Right lobe of liver (tissue), 6 donors: ENCODE measurements around the gene TCFL5. TPM values are rescaled to one million over a fixed set of nuclear protein-coding genes. Genes with fewer than 3 reads are reported as not detected.

ENCODE experiments used
- ATAC-seq, 4 donors: fragments of 200-7000 bp; cut with Tn5 transposase; one replicate each; pipeline ENCODE4 v1.9.1; 2020; ENCODE audit warnings: mild to moderate bottlenecking in 4 of 4, moderate library complexity in 4 of 4
- DNase-seq, 3 donors: peaks; one replicate each; pipeline ENCODE4 v3.0.0-alpha.2; 2020
- H3K27ac ChIP-seq, 3 donors: fragments of 200-600 bp; one replicate each; pipeline ENCODE4 v1.8.0; 2022
- H3K27me3 ChIP-seq, 2 donors: fragments of 200-600 bp; one replicate each; pipeline ENCODE4 v1.8.0; 2022
- H3K36me3 ChIP-seq, 4 donors: fragments of 200-600 bp; sonication (generic) in 1 of 4; one replicate each; pipeline versions ENCODE4 v1.5.1 to v1.8.0; 2017 to 2022; ENCODE audit warnings: control low read depth in 1 of 4
- H3K4me1 ChIP-seq, 4 donors: fragments of 200-600 bp; sonication (generic) in 1 of 4; one replicate each; pipeline versions ENCODE4 v1.5.1 to v1.8.0; 2017 to 2022; ENCODE audit warnings: control low read depth in 1 of 4
- H3K4me3 ChIP-seq, 3 donors: fragments of 200-600 bp; one replicate each; pipeline ENCODE4 v1.8.0; 2022
- H3K9me3 ChIP-seq, 4 donors: fragments of 200-600 bp; sonication (generic) in 1 of 4; one replicate each; pipeline versions ENCODE4 v1.5.1 to v1.8.0; 2017 to 2022; ENCODE audit warnings: control low read depth in 1 of 4
- CTCF ChIP-seq, 4 donors: fragments of 200-600 bp in 3 of 4; fragments of 450-650 bp in 1 of 4; IDR thresholded peaks; one replicate each; pipeline versions ENCODE4 v1.5.1 to v1.8.0; 2016 to 2022; ENCODE audit warnings: antibody characterized with exemption in 4 of 4, mild to moderate bottlenecking in 2 of 4
- POLR2A ChIP-seq: fragments of 450-650 bp; IDR thresholded peaks from one replicate; pipeline ENCODE4 v1.6.1; 2017; ENCODE audit warnings: antibody characterized with exemption, mild to moderate bottlenecking
- WGBS: methylation state at CpG from one replicate; pipeline ENCODE4 v1.1.6; 2018; ENCODE audit warnings: low coverage, low lambda C conversion rate; ENCODE audit not compliant: insufficient coverage; ENCODE audit errors: missing lambda C conversion rate; 5-methylcytosine and 5-hydroxymethylcytosine counted together
- intact Hi-C, 2 donors: fragments of 100-400 bp; cut with DNase I; formaldehyde crosslinking; loops; one replicate each; pipeline versions ENCODE4 v1.11.2 to v1.14.1; 2022
- small RNA-seq, 2 experiments: library from RNA; depleted of rRNA; stranded (forward); fragments of <200 nt; gene quantifications; one replicate each; pipeline ENCODE3, GENCODE V24; 2016
- total RNA-seq, 6 experiments: library from RNA; depleted of rRNA in 2 of 6; stranded (reverse); fragments of >200 nt in 2 of 6; fragmentation: NEBNext Ultra II Directional in 3 of 6; extraction: Animal tissue kit (Norgen Biotek cat#: 25700) in 3 of 6; gene quantifications; one replicate each; pipeline versions ENCODE4 v1.1.0 to v1.2.4, GENCODE V29; 2016 to 2023
- donor health status: DM: no; HTN: yes; CAD: no.
- donor health status: DM: no; HTN: no; CAD: no.
- donor health status: DM: no; HTN: no; CAD: no.
- donor health status: DM: no; HTN: yes; CAD: no.
- donor health status: DM: no; HTN: yes; CAD: no.

Gene TCFL5
- total RNA-seq, 6 experiments from 2014 or later, result 2.9 to 5.1 (median 3.9) TPM

- intact Hi-C loops, result no loop called here
- DNase-seq (peak; percentile 74 to 88 (median 80)), ATAC-seq (peak; percentile 34 to 45 (median 40))
These were observed 70.1 kb downstream of the TCFL5 start for GRCh38 chr20:62791301-62792181.

More at GRCh38 chr20:62791301-62792181, 70.1 kb downstream of the TCFL5 start:
- H3K9me3 ChIP-seq, result no peaks in the 10 kb centered on the region
- H3K27ac ChIP-seq, result no peak overlapping the region
- H3K27me3 ChIP-seq, result no peaks in the 10 kb centered on the region
- H3K4me3 ChIP-seq, result no peak overlapping the region
- peaks cover 0 to 13% (median 3%) of the 10 kb centered on the region in 4 donors for H3K4me1 ChIP-seq
- TF ChIP-seq CTCF (IDR thresholded peaks at IDR 0.05) (peak; percentile 92 to 97 (median 96)), POLR2A (no peak)
- no peaks in the 10 kb centered on the region for H3K36me3 ChIP-seq
- WGBS, result 34% methylated on average over 11 of the region's 23 CpGs

Small RNA genes lying within 50 kb of the gene (small RNA-seq; reads per million reads assigned to genes)
- 0 reads per million in 2 experiments for gene DPH3P1

Other genes with a start within 250 kb of the TCFL5 start
- 1 to 10 TPM in 5 of 6 experiments, under 1 TPM in 1; 0.93 to 8.8 (median 4.3) TPM for gene SLCO4A1, start 219.3 kb downstream of the TCFL5 start, total RNA-seq
- under 1 TPM in 4 of 6 experiments, not detected in 2; 0.04 to 0.74 (median 0.09) TPM for gene NTSR1, start 153.0 kb downstream of the TCFL5 start, total RNA-seq
- gene MRGBP, start 65.3 kb downstream of the TCFL5 start, total RNA-seq, result 1 to 10 TPM; 3.3 to 8.0 (median 5.3) TPM
- 10 to 100 TPM; 40.7 to 48.1 (median 47.0) TPM for gene OGFR, start 57.0 kb downstream of the TCFL5 start, total RNA-seq
- 1 to 10 TPM; 1.5 to 7.6 (median 3.5) TPM for gene COL9A3, start 44.8 kb downstream of the TCFL5 start, total RNA-seq
- gene DIDO1, start 64.7 kb upstream of the TCFL5 start, total RNA-seq, result 10 to 100 TPM; 18.3 to 28.1 (median 21.1) TPM
- 10 to 100 TPM; 12.6 to 18.9 (median 15.1) TPM for gene GID8, start 76.3 kb upstream of the TCFL5 start, total RNA-seq
- 10 to 100 TPM; 29.8 to 99.4 (median 54.1) TPM for gene SLC17A9, start 90.9 kb upstream of the TCFL5 start, total RNA-seq
- gene BHLHE23, start 145.1 kb upstream of the TCFL5 start, total RNA-seq, result not detected